ENCODE results near the gene TEC.

- TF ChIP-seq CTCF (IDR thresholded peaks at IDR 0.05 in 8 of 11, conservative IDR thresholded peaks at IDR 0.05 in 3 of 11) (no peak), POLR2A (IDR thresholded peaks at IDR 0.05) (no peak), POLR2AphosphoS5 (IDR thresholded peaks at IDR 0.05) (no peak)
Measured at GRCh38 chr4:48193096-48193836, 76.4 kb downstream of the TEC start.

Measured in spleen (tissue), 7 donors.